Activated CD8-positive, alpha-beta T cell treated with anti-CD3 and anti-CD28 coated beads for 36 hours (primary cell): ENCODE data around the gene NFATC3. TPM values are rescaled to one million over a fixed set of nuclear protein-coding genes. Genes with fewer than 3 reads are reported as not detected.
A peak's percentile ranks its signal among the peaks of the same experiment; 100 is the strongest.

Source experiments
- ATAC-seq: fragments of 200-7000 bp; cut with Tn5 transposase; one replicate; pipeline ENCODE4 v1.10.0; 2021; ENCODE audit warnings: mild to moderate bottlenecking, moderate library complexity
- CTCF ChIA-PET: fragments of 350-600 bp; sonication (Branson Sonifier 250); formaldehyde crosslinking; loops from one replicate; lab custom pipeline; 2021; ENCODE audit warnings: antibody characterized with exemption; lab: Charles Lee
- POLR2A ChIA-PET: fragments of 350-600 bp; sonication (Branson Sonifier 250); formaldehyde crosslinking; loops from one replicate; lab custom pipeline; 2021; ENCODE audit warnings: antibody characterized with exemption; lab: Charles Lee
- DNase-seq: peaks from one replicate; pipeline ENCODE4 v3.0.0-alpha.2; 2020
- H3K27ac Mint-ChIP-seq: one replicate; pipeline ENCODE4 v1.8.0; 2021; ENCODE audit warnings: mild to moderate bottlenecking, mixed read lengths
- H3K27me3 Mint-ChIP-seq: one replicate; pipeline ENCODE4 v1.8.0; 2021; ENCODE audit warnings: mixed read lengths
- H3K36me3 Mint-ChIP-seq: one replicate; pipeline ENCODE4 v1.8.0; 2021; ENCODE audit warnings: low read depth, mixed read lengths
- H3K4me1 Mint-ChIP-seq: one replicate; pipeline ENCODE4 v1.8.0; 2021; ENCODE audit warnings: low read depth, mixed read lengths
- H3K4me3 Mint-ChIP-seq: one replicate; pipeline ENCODE4 v1.8.0; 2021; ENCODE audit warnings: mild to moderate bottlenecking, moderate library complexity, mixed read lengths
- H3K9me3 Mint-ChIP-seq: one replicate; pipeline ENCODE4 v1.8.0; 2021; ENCODE audit warnings: mixed read lengths
- intact Hi-C: fragments of 100-400 bp; cut with micrococcal nuclease; formaldehyde crosslinking; loops from one replicate; pipeline ENCODE4 v1.10.0; 2022
- total RNA-seq, 2 experiments: library from RNA; stranded (reverse); gene quantifications; one replicate each; pipeline ENCODE4 v1.2.3, GENCODE V29; 2021
- TF ChIP-seq, protein P1 (sequence below): fragments of 200-600 bp; IDR thresholded peaks from one replicate; pipeline ENCODE4 v1.8.0; 2022; ENCODE audit warnings: antibody characterized with exemption, mild to moderate bottlenecking

The NFATC3 gene
- total RNA-seq, 2 experiments from 2014 or later = 102 to 104 TPM

DNA sequence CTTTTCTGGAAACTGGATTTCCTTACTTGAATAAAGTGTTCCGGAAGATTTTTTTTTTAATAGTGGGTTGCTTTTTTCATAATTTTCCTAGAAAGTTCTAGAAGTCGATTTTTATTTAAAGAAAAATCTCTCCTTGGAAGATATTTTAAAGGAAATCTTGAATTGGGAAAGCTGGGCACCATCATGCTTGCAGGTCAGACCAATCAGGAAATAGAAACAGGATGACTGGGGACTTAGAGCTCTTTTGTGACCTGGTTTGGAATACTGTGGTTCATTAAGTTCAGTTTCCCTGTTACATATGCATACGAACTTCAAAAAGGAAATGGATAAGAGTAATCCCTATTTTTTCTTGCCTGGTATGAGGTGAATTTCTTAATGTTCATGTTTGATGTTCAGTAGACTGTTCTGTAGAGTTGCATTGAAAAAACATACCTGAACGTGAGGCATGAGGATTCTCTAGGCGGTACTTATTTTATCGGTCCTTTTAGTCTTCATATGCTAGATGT, 1.2 kb downstream of the NFATC3 start:
- ChIA-PET CTCF (interaction anchor here (1.2 to 1.3 kb wide), 2 partner anchors 16 to 30 kb away, joined by 3 read pairs; no protein-coding TSS in a partner anchor), POLR2A (interaction anchor here (1.0 to 3.5 kb wide), 6 partner anchors 11 to 178 kb away, joined by 3 to 34 read pairs (median 4); partner anchors contain the start of gene SLC7A6)
- TF ChIP-seq, protein P1, sequence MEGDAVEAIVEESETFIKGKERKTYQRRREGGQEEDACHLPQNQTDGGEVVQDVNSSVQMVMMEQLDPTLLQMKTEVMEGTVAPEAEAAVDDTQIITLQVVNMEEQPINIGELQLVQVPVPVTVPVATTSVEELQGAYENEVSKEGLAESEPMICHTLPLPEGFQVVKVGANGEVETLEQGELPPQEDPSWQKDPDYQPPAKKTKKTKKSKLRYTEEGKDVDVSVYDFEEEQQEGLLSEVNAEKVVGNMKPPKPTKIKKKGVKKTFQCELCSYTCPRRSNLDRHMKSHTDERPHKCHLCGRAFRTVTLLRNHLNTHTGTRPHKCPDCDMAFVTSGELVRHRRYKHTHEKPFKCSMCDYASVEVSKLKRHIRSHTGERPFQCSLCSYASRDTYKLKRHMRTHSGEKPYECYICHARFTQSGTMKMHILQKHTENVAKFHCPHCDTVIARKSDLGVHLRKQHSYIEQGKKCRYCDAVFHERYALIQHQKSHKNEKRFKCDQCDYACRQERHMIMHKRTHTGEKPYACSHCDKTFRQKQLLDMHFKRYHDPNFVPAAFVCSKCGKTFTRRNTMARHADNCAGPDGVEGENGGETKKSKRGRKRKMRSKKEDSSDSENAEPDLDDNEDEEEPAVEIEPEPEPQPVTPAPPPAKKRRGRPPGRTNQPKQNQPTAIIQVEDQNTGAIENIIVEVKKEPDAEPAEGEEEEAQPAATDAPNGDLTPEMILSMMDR = no peak
- Mint-ChIP-seq H3K27ac (peak overlapping the region; percentile 88), H3K4me3 (peak overlapping the region; percentile 88), H3K9me3 (no peaks in the 10 kb centered on the region), H3K4me1 (peaks cover 49% of the 10 kb centered on the region), H3K36me3 (peaks cover 28% of the 10 kb centered on the region), H3K27me3 (no peaks in the 10 kb centered on the region)
- no peak for DNase-seq
- ATAC-seq = no peak
- intact Hi-C loops = no loop called here

GRCh38 chr16:68086860-68087268, 1.7 kb downstream of the NFATC3 start:
- CTCF ChIA-PET = interaction anchor here (1.1 to 2.0 kb wide), 7 partner anchors 16 to 175 kb away, joined by 3 to 6 read pairs (median 3); no protein-coding TSS in a partner anchor
- intact Hi-C loops = no loop called here
- ATAC-seq = no peak

GRCh38 chr16:68087688-68088087, 2.5 kb downstream of the NFATC3 start:
- intact Hi-C loops = loop anchor here (2.0 kb wide), 1 partner anchor 141 kb away; no protein-coding TSS in a partner anchor
- Mint-ChIP-seq H3K36me3 (peaks cover 24% of the 10 kb centered on the region), H3K4me3 (peak overlapping the region; percentile 88), H3K4me1 (peaks cover 45% of the 10 kb centered on the region), H3K9me3 (no peaks in the 10 kb centered on the region), H3K27ac (peak overlapping the region; percentile 83), H3K27me3 (no peaks in the 10 kb centered on the region)
- ATAC-seq = no peak
- CTCF ChIA-PET = interaction anchor here (1.1 to 2.0 kb wide), 5 partner anchors 19 to 174 kb away, joined by 3 to 6 read pairs (median 4); no protein-coding TSS in a partner anchor
- TF ChIP-seq, protein P1 = no peak
- POLR2A ChIA-PET = interaction anchor here (1.0 to 1.6 kb wide), 4 partner anchors 8 to 18 kb away, joined by 3 to 5 read pairs (median 3); no protein-coding TSS in a partner anchor
- DNase-seq = no peak

More at GRCh38 chr16:68086860-68087268, 1.7 kb downstream of the NFATC3 start:
- Mint-ChIP-seq H3K36me3 (peaks cover 28% of the 10 kb centered on the region), H3K9me3 (no peaks in the 10 kb centered on the region), H3K4me1 (peaks cover 49% of the 10 kb centered on the region), H3K27ac (peak overlapping the region; percentile 88), H3K27me3 (no peaks in the 10 kb centered on the region), H3K4me3 (peak overlapping the region; percentile 88)
- POLR2A ChIA-PET = interaction anchor here (1.0 to 1.6 kb wide), 4 partner anchors 9 to 33 kb away, joined by 3 to 5 read pairs (median 4); no protein-coding TSS in a partner anchor
- TF ChIP-seq, protein P1 = no peak
- no peak for DNase-seq

DNA sequence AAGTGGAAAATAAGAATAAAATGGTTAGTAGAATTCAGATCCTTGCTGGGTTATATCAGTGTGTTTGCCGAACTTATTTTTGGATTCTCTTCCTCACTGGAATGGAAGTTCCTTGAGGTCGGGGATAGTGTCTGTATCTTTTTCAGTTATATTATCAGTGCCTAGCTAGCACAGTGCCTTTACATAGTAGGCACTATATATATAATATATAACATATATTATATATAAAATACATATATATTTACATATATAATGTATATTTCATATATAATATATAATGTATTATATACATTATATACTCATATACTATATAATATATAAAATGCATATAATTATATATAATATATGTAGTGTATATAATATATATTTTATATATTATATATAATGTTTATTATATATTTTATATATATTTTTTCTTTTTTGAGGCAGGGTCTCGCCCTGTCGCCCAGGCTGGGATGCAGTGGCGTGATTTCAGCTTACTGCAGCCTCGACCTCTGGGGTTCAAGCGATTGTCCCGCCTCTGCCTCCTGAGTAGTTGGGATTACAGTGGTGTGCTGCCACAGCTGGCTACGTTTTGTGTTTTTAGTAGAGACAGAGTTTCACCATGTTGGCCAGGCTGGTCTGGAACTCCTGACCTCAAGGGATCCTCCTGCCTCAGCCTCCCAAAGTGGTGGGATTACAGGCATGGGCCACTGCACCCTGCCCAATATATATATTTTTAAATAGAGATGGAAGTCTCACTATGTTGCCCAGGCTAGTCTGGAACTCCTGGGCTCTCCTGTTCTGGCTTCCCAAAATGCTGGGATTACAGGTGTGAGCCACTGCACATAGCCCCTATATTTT, 3.2 kb downstream of the NFATC3 start:
- DNase-seq = no peak
- intact Hi-C loops = loop anchor here (2.0 kb wide), 1 partner anchor 140 kb away; no protein-coding TSS in a partner anchor
- Mint-ChIP-seq H3K27me3 (no peaks in the 10 kb centered on the region), H3K27ac (peak overlapping the region; percentile 86), H3K4me3 (peak overlapping the region; percentile 88), H3K36me3 (peaks cover 19% of the 10 kb centered on the region), H3K4me1 (peaks cover 45% of the 10 kb centered on the region), H3K9me3 (no peaks in the 10 kb centered on the region)
- ATAC-seq = no peak
- POLR2A ChIA-PET = interaction anchor here (1.0 kb wide), 1 partner anchor 12 kb away, joined by 3 read pairs; no protein-coding TSS in a partner anchor
- TF ChIP-seq, protein P1 = no peak
- CTCF ChIA-PET = interaction anchor here (0.9 to 2.0 kb wide), 5 partner anchors 140 to 173 kb away, joined by 3 to 6 read pairs (median 5); no protein-coding TSS in a partner anchor
